ENCODE results near the gene AGBL1. TPM values are rescaled to one million over a fixed set of nuclear protein-coding genes. Genes with fewer than 3 reads are reported as not detected.
"Not testable (repeated sequence)": the region's sequence is repeated elsewhere in the genome, so short reads cannot be mapped to it uniquely, and the experiment has no call there.

The AGBL1 gene
- total and polyA plus RNA-seq, 3 experiments from 2014 or later = not detected

DNA sequence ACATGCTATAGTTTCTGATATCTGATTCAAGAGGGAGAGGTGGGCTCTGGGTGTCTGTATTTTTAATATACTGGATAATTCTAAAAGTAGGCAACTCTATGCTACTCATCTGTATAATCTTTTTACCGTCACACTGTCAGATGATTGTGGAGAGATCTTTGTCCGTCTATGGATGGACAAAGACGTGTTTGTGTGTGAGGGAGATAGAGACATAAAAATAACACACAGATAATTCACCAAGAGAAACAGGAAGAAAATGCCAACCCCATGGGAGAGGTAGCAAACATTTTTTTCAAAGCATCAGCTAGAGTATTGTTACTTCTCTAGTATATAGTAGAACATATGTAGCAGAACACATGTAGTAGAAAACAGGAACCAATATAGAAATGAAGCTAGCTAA, 346.1 kb downstream of the AGBL1 start:
- POLR2A ChIA-PET = no interaction called here
- no peak overlapping the region for H3K4me3 Mint-ChIP-seq

DNA sequence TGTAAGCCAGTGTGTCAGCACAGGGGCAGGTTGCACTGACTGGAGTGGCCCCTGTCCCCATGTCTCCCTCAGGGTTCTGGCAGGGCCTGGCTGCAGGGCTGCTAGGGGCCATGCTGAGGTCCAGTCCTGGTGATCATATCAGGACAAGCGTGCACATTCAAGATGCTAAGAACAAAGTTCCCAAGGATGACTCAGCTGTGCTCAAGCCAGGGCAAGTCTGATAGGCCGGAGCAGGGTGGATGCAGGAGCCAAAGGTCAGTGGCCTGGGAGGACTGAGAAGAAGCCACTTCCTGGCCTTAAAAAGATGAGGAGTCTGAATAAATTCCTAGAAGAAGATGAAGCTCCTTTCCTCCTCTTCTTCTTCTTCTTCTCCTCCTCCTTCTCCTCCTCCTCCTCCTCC, 353.2 kb downstream of the AGBL1 start:
- Histone ChIP-seq H3K27ac (ENCODE audit: low read depth, low read length) (no peak overlapping the region), H3K27me3 (ENCODE audit: insufficient read depth, low read length, poor library complexity, severe bottlenecking) (no peaks in the 10 kb centered on the region), H3K4me3 (ENCODE audit: low read length) (no peak overlapping the region), H3K4me1 (ENCODE audit: insufficient read depth, low read length) (no peaks in the 10 kb centered on the region), H3K9me3 (ENCODE audit: low read length) (no peaks in the 10 kb centered on the region), H3K36me3 (ENCODE audit: insufficient read depth, low read length) (no peaks in the 10 kb centered on the region)
- Mint-ChIP-seq H3K9me3 (peaks cover 0 to 2% (median 0%) of the 10 kb centered on the region in 5 donors), H3K27ac (no peak overlapping the region), H3K4me1 (no peaks in the 10 kb centered on the region), H3K4me3 (no peak overlapping the region), H3K27me3 (no peaks in the 10 kb centered on the region), H3K36me3 (no peaks in the 10 kb centered on the region)
- ChIA-PET CTCF (no interaction called here), POLR2A (interaction anchor here (0.6 kb wide), 1 partner anchor 311 kb away, joined by 3 read pairs; no protein-coding TSS in a partner anchor)
- DNase-seq = no peak

More for the DNA sequence above, 346.1 kb downstream of the AGBL1 start:
- Mint-ChIP-seq H3K36me3 (peaks cover 0 to 4% (median 0%) of the 10 kb centered on the region in 3 donors), H3K9me3 (peaks cover 0 to 18% (median 7%) of the 10 kb centered on the region in 5 donors), H3K4me1 (no peaks in the 10 kb centered on the region), H3K27me3 (no peaks in the 10 kb centered on the region), H3K27ac (no peak overlapping the region)
- Histone ChIP-seq H3K4me1 (ENCODE audit: insufficient read depth, low read length) (no peaks in the 10 kb centered on the region), H3K36me3 (ENCODE audit: insufficient read depth, low read length) (no peaks in the 10 kb centered on the region), H3K27ac (ENCODE audit: low read depth, low read length) (no peak overlapping the region), H3K27me3 (ENCODE audit: insufficient read depth, low read length, poor library complexity, severe bottlenecking) (no peaks in the 10 kb centered on the region), H3K9me3 (ENCODE audit: low read length) (no peaks in the 10 kb centered on the region), H3K4me3 (ENCODE audit: low read length) (no peak overlapping the region)
- no peak for DNase-seq
- CTCF ChIA-PET = no interaction called here

DNA sequence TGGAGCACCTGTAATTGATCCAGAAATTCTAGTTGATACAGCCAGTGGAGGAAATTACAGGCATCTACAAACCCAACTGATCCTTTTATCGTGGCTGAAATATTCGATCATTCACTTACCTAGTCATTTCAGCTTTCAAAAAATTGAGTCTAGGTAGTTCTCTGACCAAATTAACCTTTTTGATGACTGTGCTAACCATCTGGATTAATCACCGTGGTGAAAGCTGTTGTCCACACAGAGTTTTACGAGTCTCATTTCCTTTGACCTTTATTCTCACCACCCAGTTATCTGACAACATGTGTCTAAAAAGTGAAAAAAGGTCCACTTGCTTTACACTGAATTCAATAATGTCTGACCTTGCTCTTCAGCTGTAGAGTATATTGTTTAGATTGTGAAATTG, 354.3 kb downstream of the AGBL1 start:
- Mint-ChIP-seq H3K36me3 (no peaks in the 10 kb centered on the region), H3K27me3 (no peaks in the 10 kb centered on the region), H3K27ac (no peak overlapping the region), H3K4me1 (no peaks in the 10 kb centered on the region), H3K4me3 (no peak overlapping the region), H3K9me3 (peaks cover 0 to 2% (median 0%) of the 10 kb centered on the region in 5 donors)
- no peak overlapping the region for H3K27ac ChIP-seq (ENCODE audit: low read depth, low read length)
- H3K4me3 ChIP-seq (ENCODE audit: low read length) = no peak overlapping the region
- H3K4me1 ChIP-seq (ENCODE audit: insufficient read depth, low read length) = no peaks in the 10 kb centered on the region
- no peaks in the 10 kb centered on the region for H3K36me3 ChIP-seq (ENCODE audit: insufficient read depth, low read length)
- DNase-seq = no peak
- POLR2A ChIA-PET = no interaction called here
- CTCF ChIA-PET = no interaction called here
- H3K9me3 ChIP-seq (ENCODE audit: low read length) = no peaks in the 10 kb centered on the region
- H3K27me3 ChIP-seq (ENCODE audit: insufficient read depth, low read length, poor library complexity, severe bottlenecking) = no peaks in the 10 kb centered on the region

DNA sequence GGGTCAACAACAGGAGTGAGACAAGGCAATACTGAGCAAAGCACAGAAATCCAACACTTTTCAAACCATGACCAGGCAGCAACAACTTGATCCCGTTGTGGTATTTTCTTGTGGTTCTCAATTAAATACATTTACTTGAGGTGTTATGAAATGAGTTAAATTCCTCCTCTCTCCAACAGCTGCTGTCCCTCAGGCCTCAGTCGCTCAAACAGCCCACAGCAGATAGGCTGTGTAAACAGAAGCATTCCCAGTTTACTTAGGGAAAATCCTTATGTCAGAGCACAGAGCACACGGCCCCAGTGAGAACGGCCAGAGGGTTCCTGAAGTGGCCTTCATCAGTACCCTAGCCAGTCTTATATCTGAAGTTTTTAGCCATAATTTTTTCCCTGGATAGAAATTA, 359.9 kb downstream of the AGBL1 start:
- no peak overlapping the region for H3K4me3 Mint-ChIP-seq
- H3K36me3 ChIP-seq (ENCODE audit: insufficient read depth, low read length) = no peaks in the 10 kb centered on the region
- H3K27ac Mint-ChIP-seq = no peak overlapping the region
- H3K9me3 ChIP-seq (ENCODE audit: low read length) = no peaks in the 10 kb centered on the region
- DNase-seq = no peak
- no peaks in the 10 kb centered on the region for H3K4me1 Mint-ChIP-seq
- ChIA-PET POLR2A (no interaction called here), CTCF (no interaction called here)
- no peaks in the 10 kb centered on the region for H3K4me1 ChIP-seq (ENCODE audit: insufficient read depth, low read length)
- no peaks in the 10 kb centered on the region for H3K27me3 ChIP-seq (ENCODE audit: insufficient read depth, low read length, poor library complexity, severe bottlenecking)
- H3K27ac ChIP-seq (ENCODE audit: low read depth, low read length) = no peak overlapping the region
- no peaks in the 10 kb centered on the region for H3K36me3 Mint-ChIP-seq
- H3K4me3 ChIP-seq (ENCODE audit: low read length) = no peak overlapping the region
- H3K27me3 Mint-ChIP-seq = no peaks in the 10 kb centered on the region
- no peaks in the 10 kb centered on the region for H3K9me3 Mint-ChIP-seq

DNA sequence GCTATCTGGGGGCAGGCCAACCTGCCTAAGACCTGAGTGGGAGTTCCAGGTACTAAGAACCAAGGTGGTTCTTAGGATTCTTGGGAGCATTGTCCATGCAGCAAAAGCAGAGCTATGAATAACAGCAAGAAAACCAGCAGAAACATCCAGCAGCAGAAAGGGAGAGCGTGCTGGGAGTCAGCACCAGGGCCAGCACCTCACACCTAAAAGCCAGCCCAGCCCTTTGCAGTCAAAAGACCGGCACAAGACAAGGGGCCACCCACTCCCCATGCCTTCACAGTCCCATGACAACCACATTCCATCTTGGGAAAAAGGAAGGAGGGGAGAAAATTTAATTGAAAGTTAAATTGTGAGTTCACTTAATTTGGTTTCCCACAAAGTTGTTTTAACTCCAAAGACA, 364.9 kb downstream of the AGBL1 start:
- Mint-ChIP-seq H3K4me1 (no peaks in the 10 kb centered on the region), H3K36me3 (no peaks in the 10 kb centered on the region), H3K9me3 (no peaks in the 10 kb centered on the region), H3K4me3 (no peak overlapping the region), H3K27ac (no peak overlapping the region), H3K27me3 (no peaks in the 10 kb centered on the region)
- Histone ChIP-seq H3K4me3 (ENCODE audit: low read length) (no peak overlapping the region), H3K27ac (ENCODE audit: low read depth, low read length) (no peak overlapping the region), H3K36me3 (ENCODE audit: insufficient read depth, low read length) (no peaks in the 10 kb centered on the region), H3K9me3 (ENCODE audit: low read length) (no peaks in the 10 kb centered on the region), H3K27me3 (ENCODE audit: insufficient read depth, low read length, poor library complexity, severe bottlenecking) (no peaks in the 10 kb centered on the region), H3K4me1 (ENCODE audit: insufficient read depth, low read length) (no peaks in the 10 kb centered on the region)
- no peak for DNase-seq
- POLR2A ChIA-PET = no interaction called here
- CTCF ChIA-PET = no interaction called here

DNA sequence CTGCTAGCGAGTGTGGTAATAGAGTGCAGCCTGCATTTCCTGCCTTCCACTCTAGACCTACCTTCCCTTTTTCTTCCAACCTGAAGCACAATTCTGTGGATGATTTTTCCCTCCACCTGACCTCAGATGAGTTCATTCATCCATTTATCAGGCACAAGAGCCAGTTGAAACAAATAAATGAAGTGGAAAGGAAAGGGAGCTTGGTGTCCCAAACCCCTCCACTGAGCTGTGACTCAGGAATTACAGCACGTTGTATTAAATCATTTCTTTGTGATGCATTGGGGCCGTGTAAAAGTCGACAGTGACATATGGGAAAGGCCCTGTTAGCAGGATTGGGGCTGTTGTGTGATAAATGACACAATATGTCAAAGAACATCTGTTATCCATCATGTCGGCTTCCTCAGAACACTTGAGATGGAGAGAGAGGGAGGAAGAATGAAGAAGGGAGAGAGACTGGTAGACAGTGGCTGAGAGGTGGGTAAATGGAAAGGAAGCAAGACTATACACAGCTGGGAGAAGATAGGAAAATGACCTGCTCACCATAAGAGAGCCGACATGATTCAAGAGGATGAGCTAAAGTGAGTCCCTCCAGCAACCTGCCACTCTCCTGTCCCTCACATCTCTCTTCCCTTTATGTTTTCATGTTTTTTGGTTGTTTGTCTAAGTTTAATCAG, 366.0 kb downstream of the AGBL1 start:
- H3K4me1 ChIP-seq (ENCODE audit: insufficient read depth, low read length) = no peaks in the 10 kb centered on the region
- no peaks in the 10 kb centered on the region for H3K9me3 Mint-ChIP-seq
- no peaks in the 10 kb centered on the region for H3K27me3 ChIP-seq (ENCODE audit: insufficient read depth, low read length, poor library complexity, severe bottlenecking)
- no peaks in the 10 kb centered on the region for H3K27me3 Mint-ChIP-seq
- H3K9me3 ChIP-seq (ENCODE audit: low read length) = no peaks in the 10 kb centered on the region
- H3K27ac ChIP-seq (ENCODE audit: low read depth, low read length) = no peak overlapping the region
- no peaks in the 10 kb centered on the region for H3K36me3 Mint-ChIP-seq
- H3K4me3 Mint-ChIP-seq = no peak overlapping the region
- DNase-seq = no peak
- ChIA-PET CTCF (interaction anchor here (0.5 to 1.2 kb wide), 2 partner anchors 16 to 29 kb away, joined by 3 read pairs; no protein-coding TSS in a partner anchor), POLR2A (no interaction called here)
- no peak overlapping the region for H3K27ac Mint-ChIP-seq
- no peaks in the 10 kb centered on the region for H3K4me1 Mint-ChIP-seq
- H3K36me3 ChIP-seq (ENCODE audit: insufficient read depth, low read length) = no peaks in the 10 kb centered on the region
- H3K4me3 ChIP-seq (ENCODE audit: low read length) = no peak overlapping the region

DNA sequence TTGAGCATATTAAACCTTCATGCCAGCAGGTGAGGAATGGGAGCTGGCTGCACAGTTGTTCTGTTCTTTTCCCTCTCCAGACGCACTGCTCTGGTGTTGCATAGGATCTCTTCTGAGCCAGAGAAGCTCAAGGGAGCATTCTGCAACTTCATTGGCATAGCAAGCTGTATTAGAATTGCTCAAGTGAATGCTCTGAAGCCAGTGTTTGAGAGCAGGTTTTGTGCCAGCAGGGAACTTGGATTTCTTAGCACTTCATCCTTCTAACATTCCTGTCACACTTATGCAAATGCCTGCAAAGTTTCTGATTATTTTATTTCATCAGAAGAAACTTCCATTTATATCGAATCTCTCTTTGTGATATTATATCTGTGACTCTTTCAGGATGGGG, 366.6 kb downstream of the AGBL1 start:
- Mint-ChIP-seq H3K4me1 (no peaks in the 10 kb centered on the region), H3K9me3 (no peaks in the 10 kb centered on the region), H3K27ac (no peak overlapping the region), H3K4me3 (no peak overlapping the region), H3K36me3 (no peaks in the 10 kb centered on the region), H3K27me3 (no peaks in the 10 kb centered on the region)
- Histone ChIP-seq H3K4me3 (ENCODE audit: low read length) (no peak overlapping the region), H3K27ac (ENCODE audit: low read depth, low read length) (no peak overlapping the region), H3K36me3 (ENCODE audit: insufficient read depth, low read length) (no peaks in the 10 kb centered on the region), H3K4me1 (ENCODE audit: insufficient read depth, low read length) (no peaks in the 10 kb centered on the region), H3K27me3 (ENCODE audit: insufficient read depth, low read length, poor library complexity, severe bottlenecking) (no peaks in the 10 kb centered on the region), H3K9me3 (ENCODE audit: low read length) (no peaks in the 10 kb centered on the region)
- ChIA-PET POLR2A (no interaction called here), CTCF (interaction anchor here (0.5 to 1.2 kb wide), 2 partner anchors 16 to 30 kb away, joined by 3 read pairs; no protein-coding TSS in a partner anchor)
- no peak for DNase-seq

DNA sequence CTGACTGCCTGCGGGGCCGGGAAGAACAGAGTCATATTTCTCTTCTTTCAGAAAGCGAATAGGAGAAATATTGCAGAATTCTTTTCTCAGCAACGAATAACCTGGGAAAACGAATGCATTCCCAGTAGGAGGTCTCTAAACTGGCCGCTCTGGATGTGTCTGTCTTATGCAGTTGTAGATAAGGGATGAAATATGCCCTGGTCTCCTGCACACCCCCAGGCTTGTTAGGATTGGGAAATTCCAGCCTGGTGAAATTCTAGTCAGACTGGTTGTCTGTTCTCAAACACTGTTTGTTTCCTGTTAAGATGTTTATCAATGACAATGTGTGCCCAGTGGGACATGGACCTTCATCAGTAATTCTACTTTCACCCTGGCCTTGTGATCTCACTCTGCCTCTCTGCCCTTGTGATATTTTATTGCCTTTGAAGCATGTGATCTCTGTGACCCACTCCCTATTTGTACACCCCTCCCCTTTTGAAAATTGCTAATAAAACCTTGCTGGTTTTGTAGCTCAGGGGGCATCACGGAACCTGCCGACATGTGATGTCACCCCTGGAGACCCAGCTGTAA, 385.9 kb downstream of the AGBL1 start:
- DNase-seq; POLR2A ChIA-PET; H3K27me3 ChIP-seq (ENCODE audit: insufficient read depth, low read length, poor library complexity, severe bottlenecking); H3K27ac ChIP-seq (ENCODE audit: low read depth, low read length); H3K4me3 ChIP-seq (ENCODE audit: low read length); H3K27me3 Mint-ChIP-seq; H3K4me3 Mint-ChIP-seq; CTCF ChIA-PET; H3K27ac Mint-ChIP-seq; H3K4me1 ChIP-seq (ENCODE audit: insufficient read depth, low read length); H3K4me1 Mint-ChIP-seq; H3K36me3 ChIP-seq (ENCODE audit: insufficient read depth, low read length); H3K9me3 ChIP-seq (ENCODE audit: low read length): not testable (repeated sequence)
- Mint-ChIP-seq H3K9me3 (peaks cover 8 to 32% (median 25%) of the 10 kb centered on the region in 5 donors), H3K36me3 (peaks cover 0 to 11% (median 0%) of the 10 kb centered on the region in 3 donors)

Measured in CD8-positive, alpha-beta memory T cell (primary cell).